IPS-NIHi7 (cell line): Measurements from ENCODE around the gene ALX4.

ENCODE experiments used
- DNase-seq: peaks from one replicate; pipeline ENCODE4 v3.0.0; 2012; ENCODE audit warnings: mixed read lengths; ENCODE audit errors: extremely low spot score

Gene ALX4

GRCh38 chr11:44335052-44335760 lies 25.3 kb upstream of the ALX4 start:
- DNase-seq = no peak

GRCh38 chr11:44334356-44335004 lies 24.5 kb upstream of the ALX4 start:
- DNase-seq = no peak

GRCh38 chr11:44333271-44334218 lies 23.6 kb upstream of the ALX4 start:
- DNase-seq = no peak

- no peak for DNase-seq
These were observed 22.7 kb upstream of the ALX4 start for GRCh38 chr11:44332665-44333064.

GRCh38 chr11:44329472-44330230 lies 19.7 kb upstream of the ALX4 start:
- no peak for DNase-seq

- DNase-seq = no peak
These were observed 18.3 kb upstream of the ALX4 start for GRCh38 chr11:44328138-44328660.

- no peak for DNase-seq
These were observed 17.8 kb upstream of the ALX4 start for GRCh38 chr11:44327730-44328129.

- DNase-seq = no peak
These were observed 16.9 kb upstream of the ALX4 start for GRCh38 chr11:44326615-44327475.

- DNase-seq = no peak
These were observed 15.8 kb upstream of the ALX4 start for GRCh38 chr11:44325698-44326097.

- DNase-seq = no peak
These were observed 15.0 kb upstream of the ALX4 start for GRCh38 chr11:44324749-44325525.

GRCh38 chr11:44324222-44324621 lies 14.3 kb upstream of the ALX4 start:
- DNase-seq = no peak

- no peak for DNase-seq
These were observed 12.3 kb upstream of the ALX4 start for GRCh38 chr11:44322243-44322642.

- no peak for DNase-seq
These were observed 11.1 kb upstream of the ALX4 start for GRCh38 chr11:44321059-44321458.

GRCh38 chr11:44320289-44320973 lies 10.5 kb upstream of the ALX4 start:
- no peak for DNase-seq

- DNase-seq = no peak
These were observed 9.8 kb upstream of the ALX4 start for GRCh38 chr11:44319552-44320288.

GRCh38 chr11:44319170-44319551 lies 9.2 kb upstream of the ALX4 start:
- DNase-seq = no peak

GRCh38 chr11:44318369-44318768 lies 8.4 kb upstream of the ALX4 start:
- DNase-seq = no peak

- DNase-seq = no peak
These were observed 6.8 kb upstream of the ALX4 start for GRCh38 chr11:44316659-44317240.
